Prostate gland (tissue), 2 donors: ENCODE data around the gene CEACAM21. TPM values are rescaled to one million over a fixed set of nuclear protein-coding genes. Genes with fewer than 3 reads are reported as not detected.

Experiments
- DNase-seq: peaks from one replicate; pipeline ENCODE4 v3.0.0-alpha.2; 2019; ENCODE audit warnings: low spot score
- H3K27ac ChIP-seq, 2 donors: fragments of 200-600 bp; sonication (generic); 2 replicates each; pipeline ENCODE4 v1.5.1; 2017 to 2019
- H3K27me3 ChIP-seq: fragments of 200-600 bp; sonication (generic); replicated peaks from 2 replicates; pipeline ENCODE4 v1.5.1; 2019; ENCODE audit not compliant: insufficient read depth
- H3K36me3 ChIP-seq, 2 donors: fragments of 200-600 bp; sonication (generic); 1 replicate in 1 of 2; 2 replicates in 1 of 2; pipeline versions ENCODE4 v1.5.1 to v1.8.1; 2017 to 2019
- H3K4me1 ChIP-seq: fragments of 200-600 bp; sonication (generic); replicated peaks from 2 replicates; pipeline ENCODE4 v1.5.1; 2019
- H3K4me3 ChIP-seq, 2 donors: fragments of 200-600 bp; sonication (generic); 2 replicates each; pipeline ENCODE4 v1.5.1; 2017 to 2019
- H3K9me3 ChIP-seq: fragments of 200-600 bp; sonication (generic); 2 replicates; pipeline ENCODE4 v1.5.1; 2017
- POLR2A ChIP-seq: fragments of 450-650 bp; IDR thresholded peaks from one replicate; pipeline ENCODE4 v1.6.1; 2016; ENCODE audit warnings: antibody characterized with exemption, mild to moderate bottlenecking
- POLR2AphosphoS5 ChIP-seq: sonication (generic); formaldehyde crosslinking; IDR thresholded peaks from one replicate; pipeline ENCODE4 v1.6.1; 2017; ENCODE audit warnings: antibody characterized with exemption
- WGBS: methylation state at CpG from one replicate; pipeline ENCODE4 v1.1.5; 2018; 5-methylcytosine and 5-hydroxymethylcytosine counted together
- intact Hi-C: fragments of 100-400 bp; cut with DNase I; formaldehyde crosslinking; loops from one replicate; pipeline ENCODE4 v1.14.2; 2022
- total RNA-seq, 2 donors: library from RNA; depleted of rRNA; stranded (reverse); fragments of >200 nt; gene quantifications; one replicate each; pipeline ENCODE4 v1.1.0, GENCODE V29; 2016
- TF ChIP-seq, protein P1 (sequence below), 4 experiments: fragments of 200-600 bp in 2 of 4; fragments of 450-650 bp in 2 of 4; sonication (generic) in 2 of 4; IDR thresholded peaks; 1 replicate in 3 of 4; 2 replicates in 1 of 4; pipeline ENCODE4 v1.5.1; 2016 to 2019; ENCODE audit warnings: antibody characterized with exemption in 4 of 4, mild to moderate bottlenecking in 2 of 4, moderate library complexity in 2 of 4

The CEACAM21 gene
- total RNA-seq, 2 donors from 2014 or later = 1.5 TPM; not detected in 1

DNA sequence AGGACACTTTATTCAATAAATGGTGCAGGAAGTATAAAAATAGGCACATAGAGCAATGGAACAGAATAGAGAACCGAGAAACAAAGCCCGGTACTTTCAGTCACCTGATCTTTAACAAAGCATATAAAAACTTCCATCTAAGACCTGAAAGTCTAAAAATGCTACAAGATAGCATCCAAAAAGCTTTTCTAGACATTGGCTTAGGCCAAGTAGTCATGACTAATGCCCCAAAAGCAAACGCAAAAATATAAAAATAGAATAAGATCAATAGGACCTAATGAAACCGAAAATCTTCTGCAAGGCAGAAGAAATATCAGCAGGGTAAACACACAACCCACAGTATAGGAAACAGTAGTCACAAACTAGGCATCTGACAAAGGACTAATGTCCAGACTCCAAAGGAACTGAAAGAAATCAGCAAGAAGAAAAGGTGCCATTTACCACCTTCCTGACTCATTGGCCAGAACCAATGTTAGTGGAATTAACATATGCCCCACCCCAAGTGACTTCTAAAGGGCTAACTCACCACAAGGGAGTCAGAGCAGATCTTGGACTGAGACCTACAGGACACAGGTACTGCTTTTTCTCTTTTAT, 40.8 kb upstream of the CEACAM21 start:
- intact Hi-C loops = no loop called here
- no peak for DNase-seq
- H3K36me3 ChIP-seq = no peaks in the 10 kb centered on the region
- no peaks in the 10 kb centered on the region for H3K4me1 ChIP-seq
- no peaks in the 10 kb centered on the region for H3K27me3 ChIP-seq
- no peak for TF ChIP-seq POLR2AphosphoS5
- TF ChIP-seq, protein P1, sequence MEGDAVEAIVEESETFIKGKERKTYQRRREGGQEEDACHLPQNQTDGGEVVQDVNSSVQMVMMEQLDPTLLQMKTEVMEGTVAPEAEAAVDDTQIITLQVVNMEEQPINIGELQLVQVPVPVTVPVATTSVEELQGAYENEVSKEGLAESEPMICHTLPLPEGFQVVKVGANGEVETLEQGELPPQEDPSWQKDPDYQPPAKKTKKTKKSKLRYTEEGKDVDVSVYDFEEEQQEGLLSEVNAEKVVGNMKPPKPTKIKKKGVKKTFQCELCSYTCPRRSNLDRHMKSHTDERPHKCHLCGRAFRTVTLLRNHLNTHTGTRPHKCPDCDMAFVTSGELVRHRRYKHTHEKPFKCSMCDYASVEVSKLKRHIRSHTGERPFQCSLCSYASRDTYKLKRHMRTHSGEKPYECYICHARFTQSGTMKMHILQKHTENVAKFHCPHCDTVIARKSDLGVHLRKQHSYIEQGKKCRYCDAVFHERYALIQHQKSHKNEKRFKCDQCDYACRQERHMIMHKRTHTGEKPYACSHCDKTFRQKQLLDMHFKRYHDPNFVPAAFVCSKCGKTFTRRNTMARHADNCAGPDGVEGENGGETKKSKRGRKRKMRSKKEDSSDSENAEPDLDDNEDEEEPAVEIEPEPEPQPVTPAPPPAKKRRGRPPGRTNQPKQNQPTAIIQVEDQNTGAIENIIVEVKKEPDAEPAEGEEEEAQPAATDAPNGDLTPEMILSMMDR (IDR thresholded peaks at IDR 0.05) = no peak
- no peak for TF ChIP-seq POLR2A
- 72% methylated on average over 4 of the region's 4 CpGs for WGBS
- H3K27ac ChIP-seq = no peak overlapping the region
- no peaks in the 10 kb centered on the region for H3K9me3 ChIP-seq
- H3K4me3 ChIP-seq = no peak overlapping the region

DNA sequence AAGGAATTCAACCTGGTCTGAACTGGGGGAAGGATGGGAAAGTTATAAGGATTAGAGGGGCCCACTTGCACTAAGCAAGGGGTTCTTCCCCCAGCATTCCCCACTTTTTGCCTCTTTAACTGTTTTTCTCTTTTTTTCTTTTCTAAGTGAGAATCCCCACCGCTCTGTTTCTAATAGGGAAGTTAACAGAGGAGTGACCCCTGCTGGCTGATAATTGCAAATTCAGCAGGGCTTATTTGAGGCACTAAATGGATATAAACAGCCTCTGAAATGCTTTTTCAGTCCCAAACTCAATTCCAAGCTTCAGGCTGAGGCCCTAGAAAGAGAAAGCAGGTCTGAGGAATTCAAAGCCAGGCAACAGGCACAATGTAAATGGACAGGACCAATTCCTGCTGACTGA, 38.2 kb upstream of the CEACAM21 start:
- no peaks in the 10 kb centered on the region for H3K4me1 ChIP-seq
- 78% methylated on average over 1 of the region's 1 CpG for WGBS
- TF ChIP-seq POLR2A (no peak), POLR2AphosphoS5 (no peak)
- TF ChIP-seq, protein P1 (IDR thresholded peaks at IDR 0.05) = peak in 3 of 4 experiments; percentile 45 to 56 (median 55)
- H3K4me3 ChIP-seq = no peak overlapping the region
- H3K9me3 ChIP-seq = no peaks in the 10 kb centered on the region
- no peaks in the 10 kb centered on the region for H3K27me3 ChIP-seq
- no peaks in the 10 kb centered on the region for H3K36me3 ChIP-seq
- no peak for DNase-seq
- intact Hi-C loops = no loop called here
- H3K27ac ChIP-seq = no peak overlapping the region

DNA sequence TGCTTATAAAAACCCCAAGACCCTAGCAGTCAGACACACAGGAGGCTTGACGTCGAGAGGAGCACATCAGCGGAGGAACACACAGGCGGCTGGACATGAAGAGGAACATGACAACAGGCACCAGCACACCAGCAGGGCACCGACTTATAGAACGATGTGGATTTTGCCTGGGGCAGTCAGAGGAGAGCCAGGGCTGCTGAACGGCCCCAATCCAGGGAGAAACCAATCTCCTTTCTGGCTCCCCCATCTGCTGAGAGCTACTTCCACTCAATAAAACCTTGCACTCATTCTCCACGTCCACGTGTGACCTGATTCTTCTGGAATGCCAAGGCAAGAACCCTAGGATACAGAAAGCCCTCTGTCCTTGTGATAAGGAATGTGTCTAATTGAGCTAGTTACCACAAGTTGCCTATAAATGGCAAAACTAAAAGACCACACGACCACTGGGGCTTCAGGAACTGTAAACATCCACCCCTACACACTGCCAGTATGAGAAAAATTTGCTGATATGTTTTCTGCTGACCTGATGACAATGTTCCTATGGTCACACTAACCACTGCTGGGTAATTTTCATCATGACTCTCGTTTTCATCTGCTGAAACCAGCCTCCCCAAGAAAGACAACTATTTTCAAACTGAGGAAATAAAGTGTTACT, 35.8 kb upstream of the CEACAM21 start:
- H3K27ac ChIP-seq = no peak overlapping the region
- no peak for DNase-seq
- no peaks in the 10 kb centered on the region for H3K4me1 ChIP-seq
- TF ChIP-seq, protein P1 (IDR thresholded peaks at IDR 0.05) = no peak
- TF ChIP-seq POLR2AphosphoS5 = no peak
- TF ChIP-seq POLR2A = no peak
- WGBS = 43% methylated on average over 11 of the region's 11 CpGs
- intact Hi-C loops = no loop called here
- no peaks in the 10 kb centered on the region for H3K9me3 ChIP-seq
- no peaks in the 10 kb centered on the region for H3K36me3 ChIP-seq
- no peaks in the 10 kb centered on the region for H3K27me3 ChIP-seq
- no peak overlapping the region for H3K4me3 ChIP-seq

DNA sequence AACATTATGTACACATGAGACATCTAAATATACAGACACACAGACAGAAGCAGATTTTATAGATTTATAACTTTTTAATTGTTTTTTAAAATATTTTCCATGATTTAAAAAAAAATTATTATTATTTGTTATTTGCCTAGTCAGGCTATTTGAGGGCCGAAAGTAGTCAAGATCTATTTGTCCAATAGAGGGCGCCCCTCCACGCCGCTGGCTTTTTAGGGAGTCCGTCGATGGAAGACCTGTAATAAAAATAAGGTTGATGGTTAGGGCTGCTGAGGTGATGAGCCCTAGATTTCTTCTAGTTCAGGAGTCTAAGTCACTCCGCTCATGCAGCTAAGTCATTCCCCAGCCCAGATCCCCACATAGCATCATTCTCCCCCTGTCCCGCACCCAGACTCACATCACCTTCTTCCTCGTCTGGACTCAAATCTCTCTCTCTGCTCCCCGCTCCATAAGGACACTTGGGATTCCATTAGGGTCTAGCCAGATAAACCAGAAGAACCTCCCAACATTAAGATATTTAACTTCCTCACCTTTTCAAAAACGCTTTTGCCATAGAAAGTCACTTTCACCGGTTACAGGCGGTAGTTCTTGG, 33.9 kb upstream of the CEACAM21 start:
- no peak for DNase-seq

More for the DNA sequence above, 33.9 kb upstream of the CEACAM21 start:
- H3K9me3 ChIP-seq = no peaks in the 10 kb centered on the region
- no peaks in the 10 kb centered on the region for H3K36me3 ChIP-seq
- no peaks in the 10 kb centered on the region for H3K4me1 ChIP-seq
- no peak overlapping the region for H3K4me3 ChIP-seq
- intact Hi-C loops = no loop called here
- no peak overlapping the region for H3K27ac ChIP-seq
- no peaks in the 10 kb centered on the region for H3K27me3 ChIP-seq
- WGBS = 49% methylated on average over 13 of the region's 13 CpGs
- TF ChIP-seq POLR2A = no peak
- no peak for TF ChIP-seq POLR2AphosphoS5
- TF ChIP-seq, protein P1 (IDR thresholded peaks at IDR 0.05) = peak in 2 of 4 experiments; percentile 38 to 46
